Stimulated activated CD8-positive, alpha-beta memory T cell treated with anti-CD3 and anti-CD28 coated beads, Interleukin-4, amount 100 ng/mL, for 1 hour (primary cell): ENCODE results near the gene EFNA2.

Source experiments
- DNase-seq, 2 donors: peaks; one replicate each; pipeline ENCODE4 v3.0.0-alpha.2; 2020; ENCODE audit warnings: low read depth in 2 of 2, low spot score in 1 of 2

Gene EFNA2

GRCh38 chr19:1283207-1283916 is 2.3 kb upstream of the EFNA2 start:
- DNase-seq: no peak

- no peak for DNase-seq
Observed at GRCh38 chr19:1283917-1284292, 1.8 kb upstream of the EFNA2 start.

DNA sequence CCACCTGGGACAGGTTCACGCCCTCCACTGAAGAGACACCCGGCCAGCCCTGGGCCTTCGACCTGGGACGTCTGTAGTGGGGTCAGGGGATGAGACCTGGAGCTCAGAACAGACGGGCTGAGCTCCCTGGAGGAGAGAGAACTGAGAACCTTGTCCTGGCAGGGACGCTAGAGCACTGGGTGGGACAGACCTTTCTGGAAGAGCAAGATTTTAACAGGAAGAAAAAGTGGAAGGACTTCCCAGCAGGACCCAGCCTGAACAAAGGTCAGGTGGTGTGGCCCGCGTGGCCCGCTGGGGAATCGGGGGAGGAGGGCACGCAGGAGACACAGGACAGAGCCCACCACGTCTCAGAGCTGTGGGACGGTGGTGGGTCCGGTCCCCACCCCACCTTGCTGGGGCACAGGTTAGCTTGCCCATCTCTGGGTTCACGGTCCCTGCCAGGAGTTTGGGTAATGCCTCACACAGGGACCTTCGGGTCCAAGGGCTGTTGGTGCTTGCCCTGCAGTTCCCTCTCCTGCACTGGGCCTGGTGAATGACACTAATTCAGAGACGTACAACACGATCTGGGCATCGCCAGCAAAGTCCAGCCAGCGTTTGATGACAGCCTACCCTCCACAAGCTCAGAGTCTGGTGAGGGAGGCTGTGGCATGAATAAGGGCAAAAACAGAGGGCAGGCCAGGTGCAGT is 1.2 kb upstream of the EFNA2 start:
- no peak for DNase-seq

DNA sequence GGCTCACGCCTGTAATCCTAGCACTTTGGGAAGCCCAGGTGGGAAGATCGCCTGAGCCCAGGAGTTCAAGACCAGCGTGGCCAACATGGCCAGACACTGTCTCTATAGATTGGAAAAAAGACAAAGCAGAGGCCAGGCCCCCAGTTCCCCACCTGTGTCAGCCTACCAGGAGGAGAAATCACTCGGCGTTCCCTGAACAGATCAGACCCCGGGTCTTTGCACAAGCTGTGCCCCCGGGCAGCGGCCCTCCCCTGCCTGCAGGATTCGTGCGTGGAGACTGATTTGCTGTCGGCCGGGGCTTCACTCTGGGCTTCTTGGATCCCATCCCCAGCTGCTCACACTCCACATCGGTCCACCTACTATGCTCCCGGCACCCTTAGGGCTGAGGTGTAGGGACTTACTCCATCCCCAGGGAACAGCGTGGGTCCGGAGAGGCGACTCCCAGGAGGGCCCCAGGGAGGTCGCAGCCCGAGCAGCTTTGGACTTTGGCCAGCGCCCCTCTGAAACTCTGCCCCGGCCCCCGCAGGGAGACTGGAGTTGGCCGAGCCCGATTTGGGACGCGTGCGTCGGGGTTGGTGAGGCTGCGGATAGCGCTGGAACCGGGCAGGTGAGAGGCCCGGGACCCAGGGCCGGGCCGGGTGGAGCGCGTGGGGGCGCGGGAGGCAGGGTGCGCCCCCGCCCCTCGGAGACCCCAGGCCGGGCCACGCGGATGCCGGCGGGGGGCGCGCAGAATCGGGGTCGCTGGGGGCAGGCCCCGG is 515 bp upstream of the EFNA2 start:
- DNase-seq: no peak

DNA sequence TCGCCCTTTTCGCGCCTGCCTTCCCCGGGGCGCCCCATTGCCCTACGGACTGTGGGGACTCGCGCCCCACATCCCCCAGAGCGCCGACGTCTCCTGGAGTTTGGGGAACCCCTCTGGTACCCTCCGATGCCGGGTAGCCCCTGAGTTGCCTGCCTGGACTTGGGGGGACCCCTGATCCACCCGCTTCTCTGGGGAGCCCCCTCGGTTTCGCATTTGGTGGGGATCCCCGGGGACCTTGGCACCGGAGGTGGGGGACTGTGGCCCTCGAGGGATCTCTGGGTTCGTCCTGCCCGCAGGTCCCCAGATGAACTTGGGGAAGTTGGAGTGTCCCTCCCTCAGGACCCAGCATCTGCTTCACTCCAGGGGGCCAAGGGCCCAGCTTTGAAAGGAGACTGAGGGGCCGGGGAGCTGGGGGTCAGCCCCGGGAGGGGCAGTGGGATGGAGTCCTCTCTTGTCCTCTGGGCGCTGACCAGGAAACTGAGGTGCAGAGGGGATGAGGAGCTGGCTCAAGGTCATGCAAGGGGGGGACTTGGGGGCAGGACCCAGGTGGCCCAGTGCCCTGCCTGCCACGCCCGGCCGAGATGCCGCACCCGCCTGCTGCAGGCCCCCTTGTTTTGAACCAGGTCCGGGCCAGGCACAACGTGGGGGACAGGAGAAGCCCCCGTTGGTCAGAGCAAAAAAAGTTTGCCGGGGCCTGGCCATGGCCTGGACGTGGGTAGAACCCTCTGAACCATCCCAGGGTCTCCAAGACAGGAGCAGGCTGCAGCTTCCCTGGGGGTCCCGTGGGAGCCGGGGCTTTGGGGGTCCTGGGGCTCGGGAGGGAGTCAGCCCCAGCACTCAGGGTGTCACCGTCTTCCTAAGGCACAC is 1.0 kb downstream of the EFNA2 start:
- DNase-seq: no peak

- no peak for DNase-seq
Observed at GRCh38 chr19:1287354-1288225, 1.9 kb downstream of the EFNA2 start.

DNA sequence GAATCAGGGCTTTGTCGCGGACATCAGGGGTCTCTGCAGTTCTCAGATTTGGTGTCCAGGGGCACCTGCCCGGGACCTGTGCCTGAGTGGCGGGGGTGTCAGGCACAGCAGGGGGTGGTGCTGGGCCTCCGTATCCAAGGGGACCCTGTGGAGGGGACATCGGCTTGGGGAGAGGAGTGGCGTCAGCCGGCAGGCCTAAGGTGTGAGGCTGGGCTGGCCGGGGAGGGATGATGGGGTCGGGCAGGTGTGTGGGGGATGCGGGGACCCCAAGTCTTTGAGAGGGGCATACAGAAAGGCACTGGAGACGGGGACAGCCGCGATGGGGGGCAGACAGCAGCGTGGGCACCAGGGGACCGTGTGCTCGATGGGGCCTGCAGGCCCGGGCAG is 2.5 kb downstream of the EFNA2 start:
- no peak for DNase-seq

DNA sequence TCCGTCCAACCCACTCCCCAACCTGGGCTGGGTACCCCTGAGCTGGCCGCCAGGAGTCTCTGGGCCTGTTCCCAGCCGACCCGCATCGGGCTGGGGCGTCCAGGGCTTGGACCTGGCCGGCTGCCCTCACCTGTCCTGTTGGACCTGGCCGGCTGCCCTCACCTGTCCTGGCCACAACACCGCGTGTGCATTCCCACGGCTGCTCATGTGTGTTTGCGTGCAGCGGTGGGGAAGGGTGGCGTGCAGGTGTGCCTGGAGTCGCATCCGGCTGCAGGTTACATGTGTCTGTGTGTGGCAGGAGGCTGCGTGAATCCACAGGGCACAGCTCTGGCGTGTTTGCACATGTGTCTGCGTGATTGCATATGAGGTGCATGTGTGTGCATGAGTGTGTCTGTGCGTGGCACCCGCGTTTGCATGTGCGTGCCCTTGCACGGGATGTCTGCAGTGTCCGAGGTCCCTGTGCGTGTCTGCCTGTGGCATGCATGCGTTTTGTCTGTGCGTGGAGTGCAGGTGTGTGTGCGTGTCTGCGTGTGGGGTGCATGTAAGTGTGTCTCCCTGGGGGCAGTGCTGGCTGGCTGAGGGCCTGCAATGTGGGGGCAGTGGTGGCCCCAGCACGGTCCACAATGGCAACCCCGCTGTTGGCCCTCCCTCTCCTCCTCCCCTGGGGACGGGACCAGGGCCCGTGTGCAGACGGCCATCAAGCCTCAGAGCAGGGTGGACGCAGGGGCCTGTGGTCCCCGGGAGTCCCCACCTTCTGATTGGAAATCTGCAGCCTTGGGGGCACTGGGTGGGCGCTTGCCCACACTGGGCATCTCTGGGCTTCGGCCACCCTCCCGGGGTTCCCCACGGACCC is 3.4 kb downstream of the EFNA2 start:
- no peak for DNase-seq

- no peak for DNase-seq
Observed at GRCh38 chr19:1289686-1290025, 4.0 kb downstream of the EFNA2 start.

GRCh38 chr19:1290196-1290702 is 4.6 kb downstream of the EFNA2 start:
- no peak for DNase-seq

GRCh38 chr19:1290703-1291651 is 5.3 kb downstream of the EFNA2 start:
- DNase-seq: no peak

- no peak for DNase-seq
Observed at GRCh38 chr19:1291761-1292418, 6.2 kb downstream of the EFNA2 start.

GRCh38 chr19:1292419-1293151 is 6.9 kb downstream of the EFNA2 start:
- DNase-seq: no peak

DNA sequence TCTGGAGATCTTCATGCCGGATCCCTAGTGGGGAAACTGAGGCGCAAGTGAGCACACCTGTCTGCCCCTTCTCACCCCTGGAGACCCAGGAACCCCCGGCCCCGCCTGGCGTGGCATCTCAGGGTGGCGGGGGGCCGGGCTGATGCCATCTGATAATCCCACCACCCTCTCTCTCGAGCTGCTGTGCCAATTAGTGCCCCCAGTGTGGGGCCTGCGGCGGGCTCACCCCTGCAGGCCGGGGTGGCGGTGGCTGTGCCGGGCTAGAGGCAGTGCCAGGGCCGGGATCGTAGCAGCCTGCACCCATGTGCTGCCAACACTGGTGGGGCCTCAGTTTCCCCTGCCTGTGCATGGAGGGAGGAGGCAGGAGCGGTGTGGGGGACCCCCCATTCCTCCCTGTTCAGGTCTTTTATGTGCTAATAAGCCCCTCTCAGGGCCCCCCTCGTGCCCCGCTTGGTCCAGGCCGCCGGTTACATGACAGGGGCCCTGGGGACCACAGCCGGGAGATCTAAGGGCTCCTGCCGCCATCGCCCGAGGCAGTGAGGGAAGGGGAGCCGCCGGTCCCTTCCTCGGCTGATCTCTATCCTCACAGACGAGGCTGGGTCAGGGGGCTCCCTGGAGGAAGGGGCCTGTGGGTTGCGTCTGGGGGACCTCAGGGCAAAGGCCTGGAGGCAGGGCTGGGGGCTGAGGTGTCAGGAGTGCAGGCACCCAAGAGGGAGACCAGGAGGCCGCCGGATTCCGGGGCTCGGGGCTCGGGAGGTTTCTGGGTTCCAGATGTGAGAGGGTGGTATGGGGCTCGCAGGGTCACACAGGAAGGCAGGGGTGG is 8.3 kb downstream of the EFNA2 start:
- no peak for DNase-seq

DNA sequence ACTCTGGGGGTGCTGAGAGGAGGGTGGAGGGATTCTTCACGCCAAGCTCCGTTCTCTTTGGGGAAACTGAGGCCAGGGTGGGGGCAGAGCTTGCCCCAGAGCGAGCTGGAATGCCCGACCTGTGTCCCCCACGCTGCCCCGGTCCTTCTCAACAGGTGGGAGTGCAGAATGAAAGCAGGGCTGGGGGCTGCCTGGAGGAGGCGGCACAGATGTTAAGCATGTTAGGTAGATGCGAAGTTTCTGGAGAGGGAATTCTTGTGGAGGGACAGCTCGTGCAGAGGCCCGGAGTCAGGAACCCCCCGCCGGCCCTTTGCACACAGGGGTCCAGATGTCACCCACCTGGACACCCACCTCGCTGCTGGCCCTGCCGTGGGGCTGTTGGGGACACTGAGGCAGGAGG is 9.0 kb downstream of the EFNA2 start:
- DNase-seq: no peak
